Measurements from ENCODE around the gene SETD2. TPM values are rescaled to one million over a fixed set of nuclear protein-coding genes. Genes with fewer than 3 reads are reported as not detected.
A peak's percentile ranks its signal among the peaks of the same experiment; 100 is the strongest.

Gene SETD2
- total and polyA plus RNA-seq, 9 of the 15 experiments (the other 6 are each of a cell fraction or from before 2014, with no cell fraction given): 8.2 to 44.0 (median 33.6) TPM

DNA sequence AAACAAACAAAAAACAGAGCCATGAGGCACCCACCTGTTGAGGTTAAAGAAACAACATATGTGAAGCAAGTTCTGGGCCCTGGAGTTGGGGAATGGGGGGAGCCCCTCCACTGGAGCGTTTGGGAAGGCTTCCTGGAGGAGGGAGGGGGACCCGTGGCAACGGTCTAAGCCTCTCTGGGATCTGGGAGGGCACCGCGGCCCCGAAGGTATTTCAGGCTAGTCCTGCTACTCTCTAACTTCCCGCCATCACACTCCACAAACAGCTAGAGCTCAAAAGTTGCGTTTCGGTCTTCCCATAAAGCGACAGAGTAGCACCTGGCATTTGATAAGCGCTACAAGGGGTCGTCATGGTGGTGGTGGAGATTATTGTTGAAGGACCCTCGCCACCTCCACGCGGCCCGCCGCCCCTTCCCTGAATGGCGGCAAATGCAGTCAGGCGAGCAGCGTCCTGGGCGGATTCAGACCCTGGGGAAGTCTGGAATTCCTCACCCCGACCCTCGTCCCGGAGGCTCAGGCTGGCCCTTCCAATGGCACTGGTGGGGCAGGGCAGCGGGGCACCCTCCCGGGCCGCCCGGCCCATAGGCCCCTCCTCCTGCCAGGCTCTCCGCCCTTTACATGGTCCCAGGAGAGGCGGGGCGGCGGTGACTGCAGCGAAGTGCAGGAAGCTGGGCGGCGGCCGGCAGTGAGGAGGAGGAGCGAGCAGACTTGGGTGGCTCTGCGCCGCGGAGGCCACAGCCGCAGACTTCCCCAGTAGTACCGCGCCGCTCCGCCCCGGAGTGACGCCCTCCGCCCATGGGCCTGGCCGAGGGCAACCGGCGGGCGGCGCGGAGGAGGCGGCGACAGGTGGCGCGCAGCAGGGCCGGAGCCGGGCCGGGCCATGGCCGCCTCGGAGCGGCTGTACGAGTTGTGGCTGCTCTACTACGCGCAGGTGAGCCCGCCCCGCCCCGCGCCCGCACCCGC lies 184.6 kb downstream of the SETD2 start, which contains the start of gene NBEAL2 (continued):
- TF ChIP-seq, protein P1, sequence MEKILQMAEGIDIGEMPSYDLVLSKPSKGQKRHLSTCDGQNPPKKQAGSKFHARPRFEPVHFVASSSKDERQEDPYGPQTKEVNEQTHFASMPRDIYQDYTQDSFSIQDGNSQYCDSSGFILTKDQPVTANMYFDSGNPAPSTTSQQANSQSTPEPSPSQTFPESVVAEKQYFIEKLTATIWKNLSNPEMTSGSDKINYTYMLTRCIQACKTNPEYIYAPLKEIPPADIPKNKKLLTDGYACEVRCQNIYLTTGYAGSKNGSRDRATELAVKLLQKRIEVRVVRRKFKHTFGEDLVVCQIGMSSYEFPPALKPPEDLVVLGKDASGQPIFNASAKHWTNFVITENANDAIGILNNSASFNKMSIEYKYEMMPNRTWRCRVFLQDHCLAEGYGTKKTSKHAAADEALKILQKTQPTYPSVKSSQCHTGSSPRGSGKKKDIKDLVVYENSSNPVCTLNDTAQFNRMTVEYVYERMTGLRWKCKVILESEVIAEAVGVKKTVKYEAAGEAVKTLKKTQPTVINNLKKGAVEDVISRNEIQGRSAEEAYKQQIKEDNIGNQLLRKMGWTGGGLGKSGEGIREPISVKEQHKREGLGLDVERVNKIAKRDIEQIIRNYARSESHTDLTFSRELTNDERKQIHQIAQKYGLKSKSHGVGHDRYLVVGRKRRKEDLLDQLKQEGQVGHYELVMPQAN (IDR thresholded peaks at IDR 0.05; ENCODE audit: borderline replicate concordance): peak; percentile 25; the same call in 1 of the 2 replicates
- TF ChIP-seq, protein P2, sequence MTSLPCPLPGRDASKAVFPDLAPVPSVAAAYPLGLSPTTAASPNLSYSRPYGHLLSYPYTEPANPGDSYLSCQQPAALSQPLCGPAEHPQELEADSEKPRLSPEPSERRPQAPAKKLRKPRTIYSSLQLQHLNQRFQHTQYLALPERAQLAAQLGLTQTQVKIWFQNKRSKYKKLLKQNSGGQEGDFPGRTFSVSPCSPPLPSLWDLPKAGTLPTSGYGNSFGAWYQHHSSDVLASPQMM (CRISPR knock-in tag; IDR thresholded peaks at IDR 0.05): no peak
- TF ChIP-seq ZNF717 (CRISPR knock-in tag; IDR thresholded peaks at IDR 0.05): no peak
- 0 out of 2 replicates have a peak, but pooled peaks have one; percentile 17 for TF ChIP-seq HMG20A (CRISPR knock-in tag; conservative IDR thresholded peaks at IDR 0.05)
- TF ChIP-seq, protein P3, sequence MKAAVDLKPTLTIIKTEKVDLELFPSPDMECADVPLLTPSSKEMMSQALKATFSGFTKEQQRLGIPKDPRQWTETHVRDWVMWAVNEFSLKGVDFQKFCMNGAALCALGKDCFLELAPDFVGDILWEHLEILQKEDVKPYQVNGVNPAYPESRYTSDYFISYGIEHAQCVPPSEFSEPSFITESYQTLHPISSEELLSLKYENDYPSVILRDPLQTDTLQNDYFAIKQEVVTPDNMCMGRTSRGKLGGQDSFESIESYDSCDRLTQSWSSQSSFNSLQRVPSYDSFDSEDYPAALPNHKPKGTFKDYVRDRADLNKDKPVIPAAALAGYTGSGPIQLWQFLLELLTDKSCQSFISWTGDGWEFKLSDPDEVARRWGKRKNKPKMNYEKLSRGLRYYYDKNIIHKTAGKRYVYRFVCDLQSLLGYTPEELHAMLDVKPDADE (conservative IDR thresholded peaks at IDR 0.05; ENCODE audit: control insufficient read depth, low read depth, low read length): peak; percentile 39; the same call in 1 of the 2 replicates
- 0 out of 2 replicates have a peak, but pooled peaks have one; percentile 45 for TF ChIP-seq TEAD2 (tag; IDR thresholded peaks at IDR 0.05)
- no peak for TF ChIP-seq RUNX1 (IDR thresholded peaks at IDR 0.05; ENCODE audit: low read depth)
- TF ChIP-seq MYC (IDR thresholded peaks at IDR 0.05; ENCODE audit: low read depth, low read length): peak; percentile 77
- peak; percentile 80; the same call in 1 of the 2 replicates for TF ChIP-seq MYC (CRISPR knock-in tag; IDR thresholded peaks at IDR 0.05; ENCODE audit: borderline replicate concordance, low read depth)
- 0 out of 2 replicates have a peak, but pooled peaks have one; percentile 48 for TF ChIP-seq ZKSCAN8 (CRISPR knock-in tag; IDR thresholded peaks at IDR 0.05)
- TF ChIP-seq, protein P4, sequence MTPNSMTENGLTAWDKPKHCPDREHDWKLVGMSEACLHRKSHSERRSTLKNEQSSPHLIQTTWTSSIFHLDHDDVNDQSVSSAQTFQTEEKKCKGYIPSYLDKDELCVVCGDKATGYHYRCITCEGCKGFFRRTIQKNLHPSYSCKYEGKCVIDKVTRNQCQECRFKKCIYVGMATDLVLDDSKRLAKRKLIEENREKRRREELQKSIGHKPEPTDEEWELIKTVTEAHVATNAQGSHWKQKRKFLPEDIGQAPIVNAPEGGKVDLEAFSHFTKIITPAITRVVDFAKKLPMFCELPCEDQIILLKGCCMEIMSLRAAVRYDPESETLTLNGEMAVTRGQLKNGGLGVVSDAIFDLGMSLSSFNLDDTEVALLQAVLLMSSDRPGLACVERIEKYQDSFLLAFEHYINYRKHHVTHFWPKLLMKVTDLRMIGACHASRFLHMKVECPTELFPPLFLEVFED (CRISPR knock-in tag; conservative IDR thresholded peaks at IDR 0.05): no peak
- no peak for TF ChIP-seq CBFA2T3 (IDR thresholded peaks at IDR 0.05)
- peak; percentile 38 for TF ChIP-seq PHF20 (IDR thresholded peaks at IDR 0.05; ENCODE audit: partially characterized antibody)
